HepG2 (cell line): ENCODE data around the gene RNF8.

ENCODE experiments used
- EZH2 ChIP-seq: conservative IDR thresholded peaks from 2 replicates; pipeline ENCODE4 v1.6.1; 2012; ENCODE audit warnings: mild to moderate bottlenecking, low read depth, low read length, moderate library complexity
- GABPA ChIP-seq, 2 experiments: IDR thresholded peaks; 2 replicates each; pipeline ENCODE4 v1.6.1; 2011 to 2016; ENCODE audit warnings: low read depth in 2 of 2, low read length in 1 of 2, missing biosample characterization in 1 of 2, missing genetic modification characterization in 1 of 2
- JUNB ChIP-seq: sonication (generic); formaldehyde crosslinking; IDR thresholded peaks from 2 replicates; pipeline ENCODE4 v1.8.0; 2022; ENCODE audit warnings: missing genetic modification reagents, mild to moderate bottlenecking, borderline replicate concordance
- PHF8 ChIP-seq: sonication (generic); formaldehyde crosslinking; IDR thresholded peaks from 2 replicates; pipeline ENCODE4 v1.5.0; 2020; ENCODE audit warnings: missing genetic modification reagents
- XRCC5 ChIP-seq: fragments of 200-400 bp; formaldehyde crosslinking; optimal IDR thresholded peaks from 2 replicates; pipeline ENCODE3; 2017; ENCODE audit warnings: mild to moderate bottlenecking, low read length
- ZNF33B ChIP-seq: sonication (generic); formaldehyde crosslinking; IDR thresholded peaks from 2 replicates; pipeline ENCODE4 v1.5.1; 2020; ENCODE audit warnings: mild to moderate bottlenecking, missing genetic modification reagents

- TF ChIP-seq PHF8 (CRISPR knock-in tag), result no peak
- no peak for TF ChIP-seq JUNB (CRISPR knock-in tag)
- TF ChIP-seq ZNF33B (CRISPR knock-in tag), result no peak
- no peak for TF ChIP-seq XRCC5
- no peak for TF ChIP-seq EZH2
- no peak for TF ChIP-seq GABPA (IDR thresholded peaks at IDR 0.05; ENCODE audit: low read depth, low read length)
- TF ChIP-seq GABPA (CRISPR knock-in tag; IDR thresholded peaks at IDR 0.05; ENCODE audit: low read depth), result no peak
Observed at GRCh38 chr6:37372116-37372515, 18.3 kb downstream of the RNF8 start.
